PC-3 (cell line): ENCODE data around the gene SERPINB12. TPM values are rescaled to one million over a fixed set of nuclear protein-coding genes. Genes with fewer than 3 reads are reported as not detected.

ENCODE experiments used
- ATAC-seq: fragments of 200-7000 bp; cut with Tn5 transposase; 2 replicates; pipeline ENCODE4 v1.9.1; 2020; ENCODE audit warnings: mild to moderate bottlenecking, moderate library complexity
- BruUV-seq: library from RNA; stranded (reverse); fragments of 400-500 nt; replicated peaks from 2 replicates; lab custom pipeline; 2021; lab: Mats Ljungman, UMichigan
- CTCF ChIA-PET: fragments of 300-600 bp; sonication (Branson Sonifier 250); formaldehyde crosslinking; loops from one replicate; lab custom pipeline; 2022; ENCODE audit warnings: antibody characterized with exemption; lab: Charles Lee
- POLR2A ChIA-PET: fragments of 300-600 bp; sonication (Branson Sonifier 250); formaldehyde crosslinking; loops from one replicate; lab custom pipeline; 2022; ENCODE audit warnings: antibody characterized with exemption; ENCODE audit not compliant: unreplicated experiment; lab: Charles Lee
- DNase-seq: peaks from one replicate; pipeline ENCODE4 v3.0.0-alpha.2; 2015
- H2AFZ ChIP-seq: fragments of 300-600 bp; sonication (generic); 2 replicates; pipeline ENCODE4 v1.6.0; 2016; ENCODE audit warnings: antibody characterized with exemption, low read length
- H3F3A ChIP-seq: fragments of 300-600 bp; sonication (generic); one replicate; pipeline ENCODE4 v1.6.0; 2017; ENCODE audit warnings: antibody characterized with exemption, low read length, control low read depth, mild to moderate bottlenecking; ENCODE audit not compliant: unreplicated experiment
- H3K27ac ChIP-seq: fragments of 300-600 bp; sonication (generic); 2 replicates; pipeline ENCODE4 v1.5.1; 2016; ENCODE audit warnings: mild to moderate bottlenecking, low read length
- H3K27me3 ChIP-seq: fragments of 300-600 bp; sonication (generic); 2 replicates; pipeline ENCODE4 v1.6.1; 2016; ENCODE audit warnings: low read length, mixed read lengths
- H3K36me3 ChIP-seq: fragments of 300-600 bp; sonication (generic); 2 replicates; pipeline ENCODE4 v1.6.1; 2016; ENCODE audit warnings: low read depth, mixed run types, low read length, mixed read lengths
- H3K4me1 ChIP-seq: fragments of 300-600 bp; sonication (generic); 2 replicates; pipeline ENCODE4 v1.5.1; 2016; ENCODE audit warnings: low read length; ENCODE audit not compliant: insufficient read depth
- H3K4me2 ChIP-seq: fragments of 300-600 bp; sonication (generic); 2 replicates; pipeline ENCODE4 v1.6.0; 2016; ENCODE audit warnings: low read length
- H3K4me3 ChIP-seq: fragments of 300-600 bp; sonication (generic); 2 replicates; pipeline ENCODE4 v1.5.1; 2016; ENCODE audit warnings: mild to moderate bottlenecking, low read length, mixed read lengths
- H3K79me2 ChIP-seq: fragments of 300-600 bp; sonication (generic); 2 replicates; pipeline ENCODE4 v1.6.1; 2017; ENCODE audit warnings: low read length, mixed read lengths
- H3K9ac ChIP-seq: fragments of 300-600 bp; sonication (generic); 2 replicates; pipeline ENCODE4 v1.6.0; 2016; ENCODE audit warnings: mild to moderate bottlenecking, low read length
- H3K9me2 ChIP-seq: fragments of 300-600 bp; sonication (generic); replicated peaks from 2 replicates; pipeline ENCODE4 v1.6.1; 2016; ENCODE audit warnings: mixed run types, low read length, mixed read lengths
- H3K9me3 ChIP-seq: fragments of 300-600 bp; sonication (generic); 2 replicates; pipeline ENCODE4 v1.6.1; 2016; ENCODE audit warnings: low read length, mixed read lengths
- H4K20me1 ChIP-seq: fragments of 300-600 bp; sonication (generic); 2 replicates; pipeline ENCODE4 v1.6.1; 2016; ENCODE audit warnings: low read length, mixed read lengths
- EZH2 ChIP-seq: fragments of 300-600 bp; sonication (generic); IDR thresholded peaks from one replicate; pipeline ENCODE4 v1.6.1; 2017; ENCODE audit warnings: antibody characterized with exemption, mild to moderate bottlenecking, low read length; ENCODE audit not compliant: unreplicated experiment
- EZH2phosphoT487 ChIP-seq: fragments of 300-600 bp; sonication (generic); IDR thresholded peaks from 2 replicates; pipeline ENCODE4 v1.6.1; 2018; ENCODE audit warnings: mild to moderate bottlenecking, antibody characterized with exemption, low read length, borderline replicate concordance
- intact Hi-C: fragments of 100-400 bp; cut with micrococcal nuclease; formaldehyde crosslinking; loops from 2 replicates; pipeline ENCODE4 v1.9.0; 2023
- total RNA-seq: library from RNA; depleted of rRNA; stranded (reverse); fragments of >200 nt; gene quantifications from 2 replicates; pipeline ENCODE4 v1.2.3, GENCODE V29; 2014
- TF ChIP-seq, protein P1 (sequence below): fragments of 300-600 bp; sonication (generic); conservative IDR thresholded peaks from 2 replicates; pipeline ENCODE4 v1.5.1; 2017; ENCODE audit warnings: antibody characterized with exemption, low read depth, mild to moderate bottlenecking, low read length

Gene SERPINB12
- total RNA-seq, 1 experiment from 2014 or later: not detected

DNA sequence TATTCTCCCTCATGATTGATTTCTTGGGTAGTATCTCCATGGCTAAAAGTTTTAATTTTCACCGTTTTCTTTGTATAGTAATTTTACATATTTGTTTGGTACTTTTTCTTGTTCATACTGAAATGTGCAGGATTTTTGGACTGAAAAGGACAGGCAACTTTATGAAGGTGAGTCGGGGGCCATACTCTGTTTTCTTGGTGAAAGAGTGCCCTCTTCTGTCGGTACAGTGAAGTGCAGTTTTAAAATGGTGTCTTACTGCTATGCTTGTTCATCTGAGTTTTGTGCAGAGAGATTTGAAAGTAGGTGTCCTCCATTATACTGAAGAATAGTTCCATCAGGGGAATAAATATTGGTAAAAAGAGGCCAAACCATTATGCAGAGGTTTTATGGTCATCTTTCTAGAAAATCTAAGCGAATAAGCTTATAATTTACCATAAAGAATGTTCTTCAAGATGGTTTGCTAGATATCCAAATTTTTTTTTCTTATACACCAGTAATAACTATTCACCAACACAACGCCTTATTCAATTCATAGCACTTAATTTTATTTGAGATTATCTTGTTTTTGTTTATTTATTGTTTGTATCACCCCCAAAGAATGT lies 36.3 kb downstream of the SERPINB12 start:
- H3K4me1 ChIP-seq: no peaks in the 10 kb centered on the region
- no peaks in the 10 kb centered on the region for H3K9me2 ChIP-seq
- no peaks in the 10 kb centered on the region for H3K27me3 ChIP-seq
- BruUV-seq: no TSS peak
- ChIA-PET CTCF (interaction anchor here (0.5 to 0.9 kb wide), 7 partner anchors 15 to 178 kb away, joined by 3 to 10 read pairs (median 3); no protein-coding TSS in a partner anchor), POLR2A (interaction anchor here (0.7 kb wide), 1 partner anchor 99 kb away, joined by 8 read pairs; no protein-coding TSS in a partner anchor)
- peak; percentile 48; the same call in 1 of the 2 replicates for ATAC-seq
- H3K27ac ChIP-seq: no peak overlapping the region
- no peak for TF ChIP-seq EZH2phosphoT487
- TF ChIP-seq, protein P1, sequence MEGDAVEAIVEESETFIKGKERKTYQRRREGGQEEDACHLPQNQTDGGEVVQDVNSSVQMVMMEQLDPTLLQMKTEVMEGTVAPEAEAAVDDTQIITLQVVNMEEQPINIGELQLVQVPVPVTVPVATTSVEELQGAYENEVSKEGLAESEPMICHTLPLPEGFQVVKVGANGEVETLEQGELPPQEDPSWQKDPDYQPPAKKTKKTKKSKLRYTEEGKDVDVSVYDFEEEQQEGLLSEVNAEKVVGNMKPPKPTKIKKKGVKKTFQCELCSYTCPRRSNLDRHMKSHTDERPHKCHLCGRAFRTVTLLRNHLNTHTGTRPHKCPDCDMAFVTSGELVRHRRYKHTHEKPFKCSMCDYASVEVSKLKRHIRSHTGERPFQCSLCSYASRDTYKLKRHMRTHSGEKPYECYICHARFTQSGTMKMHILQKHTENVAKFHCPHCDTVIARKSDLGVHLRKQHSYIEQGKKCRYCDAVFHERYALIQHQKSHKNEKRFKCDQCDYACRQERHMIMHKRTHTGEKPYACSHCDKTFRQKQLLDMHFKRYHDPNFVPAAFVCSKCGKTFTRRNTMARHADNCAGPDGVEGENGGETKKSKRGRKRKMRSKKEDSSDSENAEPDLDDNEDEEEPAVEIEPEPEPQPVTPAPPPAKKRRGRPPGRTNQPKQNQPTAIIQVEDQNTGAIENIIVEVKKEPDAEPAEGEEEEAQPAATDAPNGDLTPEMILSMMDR: peak; percentile 90
- no peak for TF ChIP-seq EZH2
- no peaks in the 10 kb centered on the region for H3K79me2 ChIP-seq
- no peaks in the 10 kb centered on the region for H4K20me1 ChIP-seq
- H3K4me2 ChIP-seq: no peak overlapping the region
- intact Hi-C loops: loop anchor here (1.0 to 5.0 kb wide), 4 partner anchors 60 to 266 kb away; no protein-coding TSS in a partner anchor
- H3K9ac ChIP-seq: 0 out of 2 replicates have a peak overlapping the region, but pooled peaks have one; percentile 7
- no peaks in the 10 kb centered on the region for H3F3A ChIP-seq
- no peaks in the 10 kb centered on the region for H3K36me3 ChIP-seq
- no peak overlapping the region for H3K4me3 ChIP-seq
- DNase-seq: peak; percentile 69
- H2AFZ ChIP-seq: 0 out of 2 replicates have a peak overlapping the region, but pooled peaks have one; percentile 4
- H3K9me3 ChIP-seq: no peaks in the 10 kb centered on the region

DNA sequence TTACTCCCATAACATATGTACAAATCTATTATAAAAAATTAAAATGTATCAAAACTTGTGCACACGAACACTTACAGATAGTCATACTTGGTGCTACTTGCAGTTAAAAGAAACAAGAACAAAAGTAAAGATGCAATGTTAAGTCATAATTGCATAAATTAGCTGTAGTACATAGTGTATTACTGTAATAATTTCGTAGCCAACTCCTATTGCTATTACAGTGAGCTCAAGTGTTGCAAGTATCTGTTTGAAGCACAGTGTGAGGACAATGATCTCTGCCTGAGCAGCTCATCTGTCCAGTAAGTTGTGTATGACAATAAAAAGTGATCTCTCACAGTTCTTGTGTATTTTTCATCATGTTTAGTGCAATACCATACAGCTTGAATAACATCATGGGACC lies 37.4 kb downstream of the SERPINB12 start:
- no peaks in the 10 kb centered on the region for H3K79me2 ChIP-seq
- H3K9me3 ChIP-seq: no peaks in the 10 kb centered on the region
- H3K9ac ChIP-seq: no peak overlapping the region
- no peak overlapping the region for H3K4me2 ChIP-seq
- no peaks in the 10 kb centered on the region for H3F3A ChIP-seq
- BruUV-seq: no TSS peak
- H4K20me1 ChIP-seq: no peaks in the 10 kb centered on the region
- intact Hi-C loops: loop anchor here (2.0 to 5.0 kb wide), 2 partner anchors 103 to 265 kb away; no protein-coding TSS in a partner anchor
- H3K27ac ChIP-seq: no peak overlapping the region
- H3K36me3 ChIP-seq: no peaks in the 10 kb centered on the region
- ChIA-PET CTCF (interaction anchor here (1.4 kb wide), 1 partner anchor 163 kb away, joined by 3 read pairs; no protein-coding TSS in a partner anchor), POLR2A (no interaction called here)
- H2AFZ ChIP-seq: no peak overlapping the region
- H3K27me3 ChIP-seq: no peaks in the 10 kb centered on the region
- peaks cover 4% of the 10 kb centered on the region; the same call in 1 of the 2 replicates for H3K4me1 ChIP-seq
- no peak overlapping the region for H3K4me3 ChIP-seq
- DNase-seq (no peak), ATAC-seq (no peak)
- TF ChIP-seq, protein P1: no peak
- TF ChIP-seq EZH2 (no peak), EZH2phosphoT487 (no peak)
- H3K9me2 ChIP-seq: no peaks in the 10 kb centered on the region

DNA sequence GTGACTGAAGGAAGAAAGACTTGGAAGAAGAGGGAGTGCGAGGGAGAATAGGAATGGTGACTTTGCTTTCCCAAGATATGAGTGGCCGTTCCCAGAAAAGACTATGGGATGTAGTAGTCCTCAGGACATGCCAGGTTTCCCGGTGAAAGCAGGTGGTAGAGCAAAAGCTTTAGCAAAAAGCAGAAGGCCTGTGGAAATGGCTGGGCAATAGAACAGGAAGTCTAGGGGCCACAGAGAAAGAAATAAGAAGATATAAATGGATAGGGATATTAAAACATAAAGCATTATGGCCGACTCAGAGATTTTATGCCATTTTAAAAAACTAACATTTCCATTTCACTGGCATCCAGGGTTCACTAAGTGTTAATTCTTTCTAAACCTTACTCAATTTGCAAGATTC lies 43.8 kb downstream of the SERPINB12 start:
- no peaks in the 10 kb centered on the region for H3K36me3 ChIP-seq
- CTCF ChIA-PET: no interaction called here
- intact Hi-C loops: no loop called here
- DNase-seq (no peak), ATAC-seq (no peak)
- POLR2A ChIA-PET: no interaction called here
- no peaks in the 10 kb centered on the region for H3K9me2 ChIP-seq
- no peak overlapping the region for H3K4me2 ChIP-seq
- H3K79me2 ChIP-seq: no peaks in the 10 kb centered on the region
- H3K4me3 ChIP-seq: no peak overlapping the region
- TF ChIP-seq, protein P1: no peak
- TF ChIP-seq EZH2 (no peak), EZH2phosphoT487 (no peak)
- peaks cover 5% of the 10 kb centered on the region; the same call in 1 of the 2 replicates for H3K4me1 ChIP-seq
- H2AFZ ChIP-seq: no peak overlapping the region
- H3K27me3 ChIP-seq: no peaks in the 10 kb centered on the region
- no TSS peak for BruUV-seq
- H3F3A ChIP-seq: no peaks in the 10 kb centered on the region
- H4K20me1 ChIP-seq: no peaks in the 10 kb centered on the region
- H3K27ac ChIP-seq: no peak overlapping the region
- no peak overlapping the region for H3K9ac ChIP-seq
- H3K9me3 ChIP-seq: no peaks in the 10 kb centered on the region
